Measurements from ENCODE around the gene DNAH11. TPM values are rescaled to one million over a fixed set of nuclear protein-coding genes. Genes with fewer than 3 reads are reported as not detected.

DNAH11 gene
- total and polyA plus RNA-seq, 4 donors: 0.05 to 0.50 (median 0.11) TPM

DNA sequence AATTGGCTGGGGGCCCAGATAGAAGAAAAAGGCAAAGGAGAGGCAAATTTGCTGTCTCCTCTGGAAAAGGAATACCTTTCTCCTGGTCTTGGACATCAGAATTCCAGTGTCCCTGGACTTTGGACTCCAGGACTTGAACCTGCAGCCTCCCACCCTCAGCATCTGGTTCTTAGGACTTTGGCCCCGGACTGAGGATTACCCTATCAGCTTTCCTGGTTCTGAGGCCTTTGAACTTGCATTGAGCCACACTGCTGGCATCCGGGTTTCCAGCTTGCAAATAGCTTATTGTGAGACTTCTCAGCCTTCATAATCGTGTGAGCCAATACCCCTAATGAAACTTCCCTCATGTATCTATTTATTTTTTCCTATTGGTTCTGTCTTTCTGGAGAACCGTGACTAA lies 68.3 kb downstream of the DNAH11 start:
- Histone ChIP-seq H3K4me3 (ENCODE audit: low read depth in 1 of 3, low read length in 3 of 3) (no peak overlapping the region), H3K27ac (ENCODE audit: low read depth in 1 of 2, low read length in 2 of 2) (no peak overlapping the region), H3K4me1 (ENCODE audit: control insufficient read depth in 4 of 4, insufficient read depth in 4 of 4, low read length in 3 of 4) (peaks cover 0 to 10% (median 3%) of the 10 kb centered on the region in 4 donors), H3K9me3 (ENCODE audit: control insufficient read depth in 4 of 4, low read length in 3 of 4) (no peaks in the 10 kb centered on the region), H3K36me3 (ENCODE audit: control insufficient read depth in 4 of 4, insufficient read depth in 3 of 4, low read depth in 1 of 4, low read length in 3 of 4) (no peaks in the 10 kb centered on the region), H3K27me3 (ENCODE audit: control insufficient read depth in 4 of 4, insufficient read depth in 4 of 4, low read length in 3 of 4) (no peaks in the 10 kb centered on the region), H3K9ac (ENCODE audit: low read depth in 1 of 2, low read length in 2 of 2) (no peak overlapping the region)
- TF ChIP-seq GABPA (IDR thresholded peaks at IDR 0.05 in 1 of 2, conservative IDR thresholded peaks at IDR 0.05 in 1 of 2) (peak in 1 of 2 donors; percentile 25), EGR1 (IDR thresholded peaks at IDR 0.05; ENCODE audit: low read depth in 2 of 2) (peak in 1 of 2 donors; percentile 50), YY1 (IDR thresholded peaks at IDR 0.05) (peak; percentile 50), FOXA2 (IDR thresholded peaks at IDR 0.05) (peak; percentile 50), RXRA (IDR thresholded peaks at IDR 0.05) (peak; percentile 91 to 96), HNF4G (IDR thresholded peaks at IDR 0.05) (peak; percentile 99), FOXA1 (IDR thresholded peaks at IDR 0.05) (peak; percentile 48), SP1 (IDR thresholded peaks at IDR 0.05) (peak; percentile 84), RAD21 (IDR thresholded peaks at IDR 0.05) (peak; percentile 21 to 52), TAF1 (conservative IDR thresholded peaks at IDR 0.05) (no peak), NR2F2 (IDR thresholded peaks at IDR 0.05) (peak; percentile 66), JUND (IDR thresholded peaks at IDR 0.05) (peak in 1 of 2 donors; percentile 93), HNF4A (conservative IDR thresholded peaks at IDR 0.05) (peak; percentile 100)
- TF ChIP-seq, protein P1, sequence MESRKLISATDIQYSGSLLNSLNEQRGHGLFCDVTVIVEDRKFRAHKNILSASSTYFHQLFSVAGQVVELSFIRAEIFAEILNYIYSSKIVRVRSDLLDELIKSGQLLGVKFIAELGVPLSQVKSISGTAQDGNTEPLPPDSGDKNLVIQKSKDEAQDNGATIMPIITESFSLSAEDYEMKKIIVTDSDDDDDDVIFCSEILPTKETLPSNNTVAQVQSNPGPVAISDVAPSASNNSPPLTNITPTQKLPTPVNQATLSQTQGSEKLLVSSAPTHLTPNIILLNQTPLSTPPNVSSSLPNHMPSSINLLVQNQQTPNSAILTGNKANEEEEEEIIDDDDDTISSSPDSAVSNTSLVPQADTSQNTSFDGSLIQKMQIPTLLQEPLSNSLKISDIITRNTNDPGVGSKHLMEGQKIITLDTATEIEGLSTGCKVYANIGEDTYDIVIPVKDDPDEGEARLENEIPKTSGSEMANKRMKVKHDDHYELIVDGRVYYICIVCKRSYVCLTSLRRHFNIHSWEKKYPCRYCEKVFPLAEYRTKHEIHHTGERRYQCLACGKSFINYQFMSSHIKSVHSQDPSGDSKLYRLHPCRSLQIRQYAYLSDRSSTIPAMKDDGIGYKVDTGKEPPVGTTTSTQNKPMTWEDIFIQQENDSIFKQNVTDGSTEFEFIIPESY (IDR thresholded peaks at IDR 0.05): peak; percentile 84
- TF ChIP-seq, protein P2, sequence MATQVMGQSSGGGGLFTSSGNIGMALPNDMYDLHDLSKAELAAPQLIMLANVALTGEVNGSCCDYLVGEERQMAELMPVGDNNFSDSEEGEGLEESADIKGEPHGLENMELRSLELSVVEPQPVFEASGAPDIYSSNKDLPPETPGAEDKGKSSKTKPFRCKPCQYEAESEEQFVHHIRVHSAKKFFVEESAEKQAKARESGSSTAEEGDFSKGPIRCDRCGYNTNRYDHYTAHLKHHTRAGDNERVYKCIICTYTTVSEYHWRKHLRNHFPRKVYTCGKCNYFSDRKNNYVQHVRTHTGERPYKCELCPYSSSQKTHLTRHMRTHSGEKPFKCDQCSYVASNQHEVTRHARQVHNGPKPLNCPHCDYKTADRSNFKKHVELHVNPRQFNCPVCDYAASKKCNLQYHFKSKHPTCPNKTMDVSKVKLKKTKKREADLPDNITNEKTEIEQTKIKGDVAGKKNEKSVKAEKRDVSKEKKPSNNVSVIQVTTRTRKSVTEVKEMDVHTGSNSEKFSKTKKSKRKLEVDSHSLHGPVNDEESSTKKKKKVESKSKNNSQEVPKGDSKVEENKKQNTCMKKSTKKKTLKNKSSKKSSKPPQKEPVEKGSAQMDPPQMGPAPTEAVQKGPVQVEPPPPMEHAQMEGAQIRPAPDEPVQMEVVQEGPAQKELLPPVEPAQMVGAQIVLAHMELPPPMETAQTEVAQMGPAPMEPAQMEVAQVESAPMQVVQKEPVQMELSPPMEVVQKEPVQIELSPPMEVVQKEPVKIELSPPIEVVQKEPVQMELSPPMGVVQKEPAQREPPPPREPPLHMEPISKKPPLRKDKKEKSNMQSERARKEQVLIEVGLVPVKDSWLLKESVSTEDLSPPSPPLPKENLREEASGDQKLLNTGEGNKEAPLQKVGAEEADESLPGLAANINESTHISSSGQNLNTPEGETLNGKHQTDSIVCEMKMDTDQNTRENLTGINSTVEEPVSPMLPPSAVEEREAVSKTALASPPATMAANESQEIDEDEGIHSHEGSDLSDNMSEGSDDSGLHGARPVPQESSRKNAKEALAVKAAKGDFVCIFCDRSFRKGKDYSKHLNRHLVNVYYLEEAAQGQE (IDR thresholded peaks at IDR 0.05): peak; percentile 56
- TF ChIP-seq, protein P3, sequence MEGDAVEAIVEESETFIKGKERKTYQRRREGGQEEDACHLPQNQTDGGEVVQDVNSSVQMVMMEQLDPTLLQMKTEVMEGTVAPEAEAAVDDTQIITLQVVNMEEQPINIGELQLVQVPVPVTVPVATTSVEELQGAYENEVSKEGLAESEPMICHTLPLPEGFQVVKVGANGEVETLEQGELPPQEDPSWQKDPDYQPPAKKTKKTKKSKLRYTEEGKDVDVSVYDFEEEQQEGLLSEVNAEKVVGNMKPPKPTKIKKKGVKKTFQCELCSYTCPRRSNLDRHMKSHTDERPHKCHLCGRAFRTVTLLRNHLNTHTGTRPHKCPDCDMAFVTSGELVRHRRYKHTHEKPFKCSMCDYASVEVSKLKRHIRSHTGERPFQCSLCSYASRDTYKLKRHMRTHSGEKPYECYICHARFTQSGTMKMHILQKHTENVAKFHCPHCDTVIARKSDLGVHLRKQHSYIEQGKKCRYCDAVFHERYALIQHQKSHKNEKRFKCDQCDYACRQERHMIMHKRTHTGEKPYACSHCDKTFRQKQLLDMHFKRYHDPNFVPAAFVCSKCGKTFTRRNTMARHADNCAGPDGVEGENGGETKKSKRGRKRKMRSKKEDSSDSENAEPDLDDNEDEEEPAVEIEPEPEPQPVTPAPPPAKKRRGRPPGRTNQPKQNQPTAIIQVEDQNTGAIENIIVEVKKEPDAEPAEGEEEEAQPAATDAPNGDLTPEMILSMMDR (IDR thresholded peaks at IDR 0.05; ENCODE audit: low read depth, low read length, missing input control): no peak
- TF ChIP-seq, protein P4, sequence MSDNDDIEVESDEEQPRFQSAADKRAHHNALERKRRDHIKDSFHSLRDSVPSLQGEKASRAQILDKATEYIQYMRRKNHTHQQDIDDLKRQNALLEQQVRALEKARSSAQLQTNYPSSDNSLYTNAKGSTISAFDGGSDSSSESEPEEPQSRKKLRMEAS (IDR thresholded peaks at IDR 0.05): peak; percentile 68
- TF ChIP-seq, protein P5, sequence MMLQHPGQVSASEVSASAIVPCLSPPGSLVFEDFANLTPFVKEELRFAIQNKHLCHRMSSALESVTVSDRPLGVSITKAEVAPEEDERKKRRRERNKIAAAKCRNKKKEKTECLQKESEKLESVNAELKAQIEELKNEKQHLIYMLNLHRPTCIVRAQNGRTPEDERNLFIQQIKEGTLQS (IDR thresholded peaks at IDR 0.05): peak; percentile 15
- DNase-seq (ENCODE audit: low spot score): no peak
- WGBS: 39% methylated on average over 4 of the region's 4 CpGs

Measured in liver (tissue), 9 donors.